HG03108 (cell line): ENCODE measurements around the gene MAOA.
"Not testable (repeated sequence)": the region's sequence is repeated elsewhere in the genome, so short reads cannot be mapped to it uniquely, and the experiment has no call there.

Experiments used
- ATAC-seq: cut with Tn5 transposase; IDR thresholded peaks from one replicate; pipeline ENCODE4 v1.9.1; 2021; ENCODE audit warnings: moderate library complexity; ENCODE audit not compliant: unreplicated experiment

Gene MAOA

GRCh38 chrX:43716144-43716543, 60.0 kb downstream of the MAOA start:
- no peak for ATAC-seq

DNA sequence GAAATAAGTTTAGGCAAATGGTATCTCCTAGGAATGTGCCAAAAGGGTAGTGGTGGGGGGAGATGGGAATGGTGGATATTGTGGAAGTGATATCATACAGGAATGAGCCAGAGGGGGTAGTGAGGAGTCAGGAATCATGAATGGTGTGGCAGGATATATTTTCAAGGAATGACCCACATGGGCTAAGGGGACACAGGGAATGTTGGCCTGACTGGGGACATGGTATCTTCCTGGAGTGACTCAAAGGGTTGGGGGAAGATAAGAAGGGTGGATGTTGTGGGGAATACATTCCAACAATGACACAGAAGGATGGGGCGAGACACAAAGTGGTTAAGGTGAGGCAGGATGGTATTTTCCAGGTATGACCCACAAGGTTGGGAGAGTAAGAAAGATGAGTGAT, 60.6 kb downstream of the MAOA start:
- ATAC-seq: no peak

- no peak for ATAC-seq
These were observed 61.1 kb downstream of the MAOA start for GRCh38 chrX:43717161-43717560.

DNA sequence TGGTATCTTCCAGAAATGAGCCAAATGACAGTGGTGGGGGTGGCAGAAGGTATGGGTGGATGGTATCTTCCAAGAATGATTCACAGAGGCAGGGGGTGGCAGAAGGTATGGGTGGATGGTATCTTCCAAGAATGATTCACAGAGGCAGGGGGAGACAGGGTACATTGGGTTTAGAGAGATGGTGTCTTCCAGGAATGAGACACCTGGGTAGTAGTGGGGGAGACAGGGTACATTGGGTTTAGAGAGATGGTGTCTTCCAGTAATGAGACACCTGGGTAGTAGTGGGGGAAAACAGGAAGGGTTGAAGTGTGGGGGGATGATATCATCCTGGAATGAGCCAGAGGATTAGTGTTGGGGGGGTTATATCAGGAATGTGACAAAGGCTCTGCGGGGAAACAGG, 62.0 kb downstream of the MAOA start:
- ATAC-seq: no peak

DNA sequence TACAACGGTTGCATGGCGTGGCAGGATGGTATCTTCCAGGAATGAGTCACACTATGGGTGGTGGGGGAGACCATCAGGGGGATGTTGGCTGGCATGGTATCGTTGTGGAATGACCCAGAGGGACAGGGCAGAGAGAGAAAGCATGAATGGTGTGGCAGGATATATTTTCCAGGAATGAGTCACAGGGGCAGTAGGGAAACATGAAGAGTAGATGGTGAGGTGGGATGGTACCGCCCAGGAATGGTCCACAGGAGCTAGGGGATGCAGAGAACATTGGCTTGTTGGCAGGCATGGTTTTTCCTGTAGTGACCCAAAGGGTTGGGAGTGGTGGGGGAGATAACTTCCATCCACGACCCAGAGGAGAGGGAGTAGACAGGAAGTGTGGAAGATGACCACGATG, 62.4 kb downstream of the MAOA start:
- no peak for ATAC-seq

- ATAC-seq: no peak
These were observed 62.9 kb downstream of the MAOA start for GRCh38 chrX:43718956-43719355.

DNA sequence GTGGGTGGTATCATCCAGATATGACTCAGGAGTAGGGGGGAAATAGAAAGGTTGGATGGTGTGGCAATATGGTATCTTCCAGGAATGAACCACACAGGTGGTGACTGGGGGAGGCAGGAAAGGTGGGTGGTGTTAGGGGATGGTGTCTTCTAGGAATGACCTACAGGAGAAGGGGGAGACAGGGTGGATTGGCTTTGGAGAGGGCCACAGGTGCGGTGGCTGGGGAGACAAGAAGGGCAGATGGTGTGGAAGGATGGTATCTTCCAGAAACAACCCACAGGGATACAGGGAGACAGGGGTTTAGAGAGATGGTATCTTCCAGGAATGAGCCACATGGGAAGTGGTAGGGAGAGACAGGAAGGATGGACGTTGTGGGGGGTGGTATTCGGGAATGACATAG, 64.0 kb downstream of the MAOA start:
- no peak for ATAC-seq

DNA sequence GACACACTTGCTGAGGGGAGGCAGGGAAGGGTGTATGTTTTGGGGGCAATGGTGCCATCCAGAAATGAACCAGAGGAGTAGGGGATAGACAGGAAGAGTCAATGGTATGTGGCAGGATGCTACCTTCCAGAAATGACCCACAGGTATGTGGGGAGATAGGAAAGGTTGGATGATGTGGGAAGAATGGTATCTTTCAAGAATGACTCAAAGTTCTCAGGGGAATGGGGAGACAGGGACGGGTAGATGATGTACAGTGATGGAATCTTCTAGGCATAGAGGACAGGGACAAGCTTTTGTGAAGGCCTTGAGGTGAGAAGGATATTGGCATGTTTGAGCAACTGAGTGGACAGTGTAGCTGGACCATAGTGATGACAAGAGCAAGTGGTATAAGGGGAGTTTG, 64.9 kb downstream of the MAOA start:
- ATAC-seq: no peak

DNA sequence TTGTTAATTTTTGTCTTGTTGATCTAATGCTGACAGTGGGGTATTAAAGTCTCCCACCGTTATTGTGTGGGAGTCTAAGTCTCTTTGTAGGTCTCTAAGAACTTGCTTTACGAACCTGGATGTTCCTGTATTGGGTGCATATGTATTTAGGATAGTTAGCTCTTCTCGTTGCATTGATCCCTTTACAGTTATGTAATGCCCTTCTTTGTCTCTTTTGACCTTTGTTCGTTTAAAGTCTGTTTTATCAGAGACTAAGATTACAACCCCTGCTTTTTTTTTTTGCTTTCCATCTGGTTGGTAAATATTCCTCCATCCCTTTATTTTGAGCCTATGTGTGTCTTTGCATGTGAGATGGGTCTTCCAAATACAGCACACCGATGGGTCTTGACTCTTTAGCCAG, 69.1 kb downstream of the MAOA start:
- ATAC-seq: not testable (repeated sequence)

DNA sequence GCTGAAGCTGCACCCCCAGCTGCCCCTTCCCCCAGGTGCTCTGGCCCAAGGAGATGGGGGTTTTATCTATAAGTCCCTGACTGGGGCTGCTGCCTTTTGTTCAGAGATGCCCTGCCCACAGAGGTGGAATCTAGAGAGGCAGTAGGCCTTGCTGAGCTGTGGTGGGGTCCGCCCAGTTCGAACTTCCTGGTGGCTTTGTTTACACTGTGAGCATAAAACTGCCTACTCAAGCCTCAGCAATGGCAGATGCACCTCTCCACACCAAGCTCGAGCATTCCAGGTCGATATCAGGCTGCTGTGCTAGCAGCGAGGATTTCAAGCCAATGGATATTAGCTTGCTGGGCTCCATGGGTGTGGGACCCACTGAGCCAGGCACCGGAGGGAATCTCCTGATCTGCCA, 71.2 kb downstream of the MAOA start:
- not testable (repeated sequence) for ATAC-seq

DNA sequence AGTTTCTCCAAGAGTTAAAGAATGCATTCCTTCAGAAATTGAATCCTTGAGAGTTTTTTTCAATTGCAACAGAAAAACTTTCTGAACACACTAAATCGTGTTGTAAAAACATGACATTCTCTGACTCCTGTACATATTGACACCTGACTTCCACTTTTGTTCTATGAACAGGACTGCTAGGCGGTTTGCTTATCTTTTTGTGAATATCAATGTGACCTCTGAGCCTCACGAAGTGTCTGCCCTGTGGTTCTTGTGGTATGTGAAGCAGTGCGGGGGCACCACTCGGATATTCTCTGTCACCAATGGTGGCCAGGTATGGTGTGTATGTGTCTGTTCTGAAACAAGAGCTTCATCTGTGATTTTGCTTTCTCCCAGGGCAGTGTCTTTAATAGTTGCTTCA, 71.9 kb downstream of the MAOA start:
- ATAC-seq: no peak

- ATAC-seq: no peak
These were observed 72.9 kb downstream of the MAOA start for GRCh38 chrX:43728966-43729365.

DNA sequence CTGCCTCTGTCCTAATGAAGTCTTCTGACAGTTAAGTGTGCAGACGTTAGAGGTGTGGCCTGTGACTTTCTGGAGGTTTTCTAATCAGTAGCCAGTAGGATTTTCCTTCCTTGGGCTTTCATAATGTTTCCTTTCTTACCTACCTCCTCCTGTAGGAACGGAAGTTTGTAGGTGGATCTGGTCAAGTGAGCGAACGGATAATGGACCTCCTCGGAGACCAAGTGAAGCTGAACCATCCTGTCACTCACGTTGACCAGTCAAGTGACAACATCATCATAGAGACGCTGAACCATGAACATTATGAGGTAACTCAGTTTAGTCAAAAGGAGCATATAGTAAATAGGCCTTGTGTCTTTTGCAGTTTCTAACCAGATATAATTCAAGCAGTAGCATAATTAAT, 75.0 kb downstream of the MAOA start:
- ATAC-seq: no peak

GRCh38 chrX:43733699-43734098, 77.6 kb downstream of the MAOA start:
- ATAC-seq: no peak

GRCh38 chrX:43734444-43734843, 78.3 kb downstream of the MAOA start:
- no peak for ATAC-seq

DNA sequence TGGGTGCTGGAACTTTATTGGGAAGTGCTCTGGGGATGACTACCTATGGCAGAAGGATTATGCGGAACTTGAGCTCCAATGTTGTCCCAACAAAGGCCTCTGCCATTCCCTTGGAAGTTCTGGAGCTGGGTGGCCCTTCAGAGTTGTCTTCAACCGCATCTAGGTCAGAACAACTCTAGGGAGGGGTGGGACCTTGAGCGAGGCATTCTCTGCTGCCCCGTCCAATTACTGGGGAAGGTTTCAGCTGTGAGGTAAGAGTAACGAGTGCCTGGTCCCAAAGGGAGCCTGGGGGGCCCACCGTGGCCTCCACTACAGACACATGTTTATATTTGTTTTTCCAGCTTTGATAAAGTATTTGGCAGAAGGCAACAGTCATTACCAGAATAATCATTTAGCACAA, 79.4 kb downstream of the MAOA start:
- ATAC-seq: no peak

DNA sequence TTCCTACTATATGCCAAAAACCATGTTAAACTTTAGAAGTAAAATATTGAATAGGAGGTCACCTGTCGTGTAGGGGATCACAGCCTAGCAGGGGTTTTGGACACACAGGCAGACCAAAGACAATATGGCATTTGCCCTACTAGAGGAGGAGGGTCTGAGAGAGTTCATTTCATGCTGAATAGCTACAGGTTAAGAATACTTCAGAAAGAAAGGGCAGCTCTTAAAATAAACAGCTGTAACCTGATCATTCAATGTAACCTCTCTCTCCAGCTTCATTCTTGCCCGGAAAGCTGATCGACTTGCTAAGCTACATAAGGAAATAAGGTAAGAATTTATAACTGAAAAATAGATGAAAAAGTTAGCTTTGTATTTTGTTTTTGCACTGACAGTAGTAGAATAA, 79.9 kb downstream of the MAOA start:
- ATAC-seq: no peak

- no peak for ATAC-seq
These were observed 85.9 kb downstream of the MAOA start for GRCh38 chrX:43741843-43742573.

GRCh38 chrX:43743100-43743822, 87.2 kb downstream of the MAOA start:
- ATAC-seq: no peak

DNA sequence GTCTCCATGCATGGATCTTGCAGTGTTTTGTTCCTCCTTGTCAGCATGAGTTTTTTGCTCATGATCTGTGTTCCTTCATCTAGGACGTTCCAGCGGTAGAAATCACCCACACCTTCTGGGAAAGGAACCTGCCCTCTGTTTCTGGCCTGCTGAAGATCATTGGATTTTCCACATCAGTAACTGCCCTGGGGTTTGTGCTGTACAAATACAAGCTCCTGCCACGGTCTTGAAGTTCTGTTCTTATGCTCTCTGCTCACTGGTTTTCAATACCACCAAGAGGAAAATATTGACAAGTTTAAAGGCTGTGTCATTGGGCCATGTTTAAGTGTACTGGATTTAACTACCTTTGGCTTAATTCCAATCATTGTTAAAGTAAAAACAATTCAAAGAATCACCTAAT, 88.2 kb downstream of the MAOA start:
- ATAC-seq: no peak

GRCh38 chrX:43745938-43746721, 90.0 kb downstream of the MAOA start:
- ATAC-seq: no peak

- ATAC-seq: no peak
These were observed 91.4 kb downstream of the MAOA start for GRCh38 chrX:43747476-43747875.
